ENCODE data around the gene HOXA13.

Gene HOXA13

DNA sequence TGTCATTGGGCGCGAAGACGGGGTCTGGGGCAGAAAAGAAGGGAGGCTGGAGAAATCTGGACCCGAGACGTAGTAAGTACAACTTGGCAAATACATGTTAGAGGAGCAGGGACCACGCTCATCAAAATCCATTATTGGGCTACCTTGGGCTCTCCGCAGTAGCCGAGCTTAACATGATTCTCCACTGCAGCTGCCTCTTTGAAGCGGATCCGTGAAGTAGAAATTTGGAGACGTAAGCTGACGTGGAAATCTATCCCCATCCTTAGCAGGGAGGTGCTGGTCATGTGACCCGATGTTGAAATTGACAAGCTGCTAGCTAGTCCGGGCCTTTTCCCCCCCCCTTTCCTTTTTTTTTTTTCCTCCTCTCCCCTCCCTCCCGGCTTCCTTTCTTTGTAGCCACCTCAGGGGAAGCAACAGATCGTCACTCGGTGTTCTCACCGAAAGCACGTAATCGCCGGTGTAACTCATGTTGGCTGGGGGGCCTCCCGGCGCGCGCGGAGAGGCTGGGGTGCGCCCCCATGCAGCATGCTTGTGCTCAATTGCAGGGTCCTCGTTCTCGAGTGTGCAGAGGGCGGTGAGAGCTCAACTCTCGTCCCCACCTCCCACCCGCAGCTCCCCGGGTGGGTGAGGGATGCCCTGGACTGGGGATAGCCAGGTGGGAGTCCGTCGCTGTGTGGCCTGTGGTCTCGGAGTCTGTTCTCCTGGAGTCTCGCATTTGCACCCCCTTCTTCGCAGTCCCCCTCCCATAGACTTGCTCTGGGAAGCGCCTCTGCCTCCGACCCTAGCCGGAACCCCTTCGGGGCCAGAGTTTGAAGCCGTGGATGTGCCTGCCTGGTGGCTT, 14.7 kb downstream of the HOXA13 start, which contains the start of gene HOXA11:
TSS of gene HOXA11 (minus strand) at position 220 of the 841 bp plus-strand sequence. CDS start at position 132, 88 bp downstream.
- Mint-ChIP-seq H3K4me1 (peaks cover 49% of the 10 kb centered on the region), H3K27ac (peak within 1 kb of the TSS; percentile 74 to 97 (median 97)), H3K4me3 (peak within 1 kb of the TSS; percentile 91 to 92 (median 92)), H3K36me3 (ENCODE audit: low read depth) (no peaks in the 10 kb centered on the region), H3K9me3 (no peaks in the 10 kb centered on the region), H3K27me3 (ENCODE audit: low read depth) (peaks cover 99% of the 10 kb centered on the region)
- TF ChIP-seq, protein P1, sequence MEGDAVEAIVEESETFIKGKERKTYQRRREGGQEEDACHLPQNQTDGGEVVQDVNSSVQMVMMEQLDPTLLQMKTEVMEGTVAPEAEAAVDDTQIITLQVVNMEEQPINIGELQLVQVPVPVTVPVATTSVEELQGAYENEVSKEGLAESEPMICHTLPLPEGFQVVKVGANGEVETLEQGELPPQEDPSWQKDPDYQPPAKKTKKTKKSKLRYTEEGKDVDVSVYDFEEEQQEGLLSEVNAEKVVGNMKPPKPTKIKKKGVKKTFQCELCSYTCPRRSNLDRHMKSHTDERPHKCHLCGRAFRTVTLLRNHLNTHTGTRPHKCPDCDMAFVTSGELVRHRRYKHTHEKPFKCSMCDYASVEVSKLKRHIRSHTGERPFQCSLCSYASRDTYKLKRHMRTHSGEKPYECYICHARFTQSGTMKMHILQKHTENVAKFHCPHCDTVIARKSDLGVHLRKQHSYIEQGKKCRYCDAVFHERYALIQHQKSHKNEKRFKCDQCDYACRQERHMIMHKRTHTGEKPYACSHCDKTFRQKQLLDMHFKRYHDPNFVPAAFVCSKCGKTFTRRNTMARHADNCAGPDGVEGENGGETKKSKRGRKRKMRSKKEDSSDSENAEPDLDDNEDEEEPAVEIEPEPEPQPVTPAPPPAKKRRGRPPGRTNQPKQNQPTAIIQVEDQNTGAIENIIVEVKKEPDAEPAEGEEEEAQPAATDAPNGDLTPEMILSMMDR (IDR thresholded peaks at IDR 0.05; ENCODE audit: unreplicated experiment in 3 of 3), result no peak

DNA sequence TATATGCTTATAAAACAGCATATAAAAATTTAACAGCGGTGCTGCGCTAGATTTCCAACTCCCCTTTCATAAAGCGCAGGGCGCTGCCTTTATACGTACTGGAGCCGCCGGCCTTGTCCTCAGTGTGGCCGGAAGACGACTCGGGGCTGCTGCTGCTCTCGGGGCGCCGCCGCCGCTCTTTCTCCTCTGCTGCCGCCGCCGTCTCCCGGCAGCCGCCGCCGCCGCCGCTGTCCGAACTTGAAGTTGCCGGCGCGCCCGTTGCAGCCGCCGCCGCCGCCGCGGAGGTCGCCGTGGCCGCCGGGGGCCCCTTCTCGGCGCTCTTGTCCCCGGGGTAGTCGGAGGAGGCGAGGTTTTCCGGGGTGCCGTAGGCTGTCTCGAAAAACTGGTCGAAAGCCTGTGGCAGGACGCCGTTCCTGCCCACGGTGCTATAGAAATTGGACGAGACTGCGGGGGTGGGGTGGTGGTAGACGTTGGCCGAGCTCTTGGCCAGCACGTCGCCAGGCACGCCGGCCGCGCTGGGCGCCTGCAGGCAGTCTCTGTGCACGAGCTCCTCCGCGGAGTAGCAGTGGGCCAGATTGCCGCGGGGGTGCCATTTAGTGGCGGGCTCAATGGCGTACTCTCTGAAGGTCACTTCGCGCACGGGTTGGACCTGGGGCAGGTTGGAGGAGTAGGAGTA, 15.4 kb downstream of the HOXA13 start:
- Mint-ChIP-seq H3K9me3 (no peaks in the 10 kb centered on the region), H3K4me1 (peaks cover 47% of the 10 kb centered on the region), H3K4me3 (peak overlapping the region; percentile 91 to 92 (median 92)), H3K27me3 (ENCODE audit: low read depth) (peaks cover 99% of the 10 kb centered on the region), H3K36me3 (ENCODE audit: low read depth) (no peaks in the 10 kb centered on the region), H3K27ac (peak overlapping the region; percentile 74 to 97 (median 97))
- TF ChIP-seq, protein P1 (IDR thresholded peaks at IDR 0.05; ENCODE audit: unreplicated experiment in 3 of 3), result no peak

DNA sequence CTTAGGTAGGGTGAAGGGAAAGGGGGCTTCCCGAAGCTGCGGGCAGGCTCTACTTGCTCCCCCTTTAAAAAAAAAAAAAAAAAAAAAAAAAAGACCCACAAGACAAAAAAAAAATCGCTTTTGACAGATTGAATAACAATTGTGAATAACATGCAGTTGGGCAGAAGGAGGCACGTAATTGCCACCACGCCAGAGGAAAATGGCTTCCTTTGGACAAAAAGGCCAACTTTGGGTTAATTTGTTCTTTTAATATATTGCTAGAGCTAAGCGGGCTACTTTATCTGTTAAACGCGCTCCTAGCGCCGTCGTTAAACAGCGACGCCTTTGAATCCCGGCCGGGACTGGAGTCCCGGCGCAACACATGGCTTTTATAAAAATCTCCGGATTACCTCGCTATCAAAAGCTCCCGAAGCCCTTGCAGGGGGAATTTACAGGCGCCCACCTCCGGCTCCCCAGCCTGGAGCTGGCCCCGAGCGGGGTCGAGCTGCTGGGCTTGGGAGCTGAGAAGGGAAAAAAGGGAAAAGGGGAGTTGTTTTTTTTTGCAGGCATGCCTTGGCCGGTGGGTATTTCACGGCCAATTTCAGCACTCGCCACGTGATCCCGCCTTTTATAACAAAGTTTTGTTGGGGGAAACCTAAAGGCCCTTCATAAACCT, 16.1 kb downstream of the HOXA13 start:
- Mint-ChIP-seq H3K9me3 (no peaks in the 10 kb centered on the region), H3K27me3 (ENCODE audit: low read depth) (peaks cover 99% of the 10 kb centered on the region), H3K4me3 (peak overlapping the region; percentile 78 to 92 (median 82)), H3K36me3 (ENCODE audit: low read depth) (no peaks in the 10 kb centered on the region), H3K27ac (peak overlapping the region; percentile 41 to 97 (median 45)), H3K4me1 (peaks cover 46% of the 10 kb centered on the region)
- TF ChIP-seq, protein P1 (IDR thresholded peaks at IDR 0.05; ENCODE audit: unreplicated experiment in 3 of 3), result no peak

DNA sequence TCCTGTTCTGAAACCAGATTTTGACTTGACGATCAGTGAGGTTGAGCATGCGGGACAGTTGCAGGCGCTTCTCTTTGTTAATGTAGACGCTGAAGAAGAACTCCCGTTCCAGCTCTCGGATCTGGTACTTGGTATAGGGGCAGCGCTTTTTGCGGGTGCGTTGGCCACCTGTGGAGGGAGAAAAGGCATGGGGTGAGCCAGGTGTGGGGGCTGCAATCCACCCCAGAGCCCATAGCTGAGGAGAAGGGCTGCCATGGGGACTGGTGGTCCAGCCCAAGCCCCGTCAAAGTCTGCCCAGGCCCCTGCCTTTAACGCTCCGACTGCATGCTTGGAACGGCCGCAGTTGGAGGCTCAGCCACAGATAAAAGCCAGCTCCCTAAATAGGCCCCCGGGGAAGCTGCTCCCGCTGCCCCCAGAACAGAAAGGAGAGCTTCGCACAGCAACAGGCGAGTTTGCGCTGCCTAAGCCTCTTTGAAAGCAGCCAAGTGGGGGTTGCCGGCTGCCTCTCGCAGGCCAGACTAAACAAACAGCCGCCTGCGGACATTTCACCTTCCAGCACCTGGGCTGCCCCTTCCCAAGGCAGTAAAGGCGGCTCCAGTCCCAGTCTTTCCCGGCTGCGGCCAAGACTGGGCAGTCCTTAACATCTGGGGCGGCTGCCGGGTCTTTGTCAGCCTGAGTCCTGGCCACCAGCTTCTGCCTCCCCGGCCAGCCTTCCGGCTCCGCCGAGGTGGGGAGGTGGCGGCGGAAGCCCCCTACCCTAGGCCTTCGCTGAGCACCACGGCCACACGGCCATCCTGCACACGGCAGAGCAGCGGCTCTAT, 16.8 kb downstream of the HOXA13 start:
- Mint-ChIP-seq H3K27ac (peak overlapping the region; percentile 56 to 84 (median 58)), H3K9me3 (no peaks in the 10 kb centered on the region), H3K27me3 (ENCODE audit: low read depth) (peaks cover 98% of the 10 kb centered on the region), H3K4me1 (peaks cover 40% of the 10 kb centered on the region), H3K36me3 (ENCODE audit: low read depth) (peaks cover 5% of the 10 kb centered on the region), H3K4me3 (peak overlapping the region; percentile 78 to 92 (median 82))
- TF ChIP-seq, protein P1 (IDR thresholded peaks at IDR 0.05; ENCODE audit: unreplicated experiment in 3 of 3), result no peak

DNA sequence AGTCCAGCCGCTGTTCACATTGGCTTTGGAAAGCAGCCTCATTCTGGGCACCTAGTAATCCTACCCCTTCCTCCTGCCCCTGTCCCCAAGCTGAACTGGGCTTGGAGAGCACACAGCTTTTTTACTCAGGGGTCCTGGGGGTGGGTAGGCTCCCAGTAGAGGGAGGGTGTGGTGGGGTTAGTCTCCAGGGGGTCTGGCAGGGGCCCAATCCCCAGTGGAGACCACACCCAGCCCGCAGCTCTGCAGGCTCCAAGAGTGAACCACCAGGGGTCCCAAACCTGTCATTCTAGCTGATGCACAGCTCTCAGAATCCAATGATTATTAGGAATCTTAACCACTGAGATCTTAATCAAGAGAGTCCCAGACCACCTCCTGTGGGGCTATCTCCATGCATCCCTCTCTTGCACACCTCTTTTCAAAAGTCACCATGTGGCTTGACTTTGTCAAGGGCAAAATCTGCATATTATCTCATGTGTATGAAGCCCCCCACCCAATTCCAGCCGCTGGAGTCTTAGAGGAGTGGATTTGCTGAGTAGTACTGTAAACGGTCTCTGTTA, 17.5 kb downstream of the HOXA13 start:
- Mint-ChIP-seq H3K36me3 (ENCODE audit: low read depth) (peaks cover 12% of the 10 kb centered on the region), H3K4me1 (peaks cover 42% of the 10 kb centered on the region), H3K4me3 (peak overlapping the region; percentile 78 to 92 (median 82)), H3K27me3 (ENCODE audit: low read depth) (peaks cover 98% of the 10 kb centered on the region), H3K9me3 (no peaks in the 10 kb centered on the region), H3K27ac (peak overlapping the region; percentile 56 to 84 (median 58))
- TF ChIP-seq, protein P1 (IDR thresholded peaks at IDR 0.05; ENCODE audit: unreplicated experiment in 3 of 3), result peak in 1 of 3 experiments; percentile 8

All from nephron (organoid).